ENCODE data around the gene FBP1. TPM values are rescaled to one million over a fixed set of nuclear protein-coding genes. Genes with fewer than 3 reads are reported as not detected.

Gene FBP1
- total RNA-seq (not detected in 2 replicates), polyA plus RNA-seq (not detected in 2 replicates), polyA minus RNA-seq (ENCODE audit: low replicate concordance) (not detected in 2 replicates)
- not detected in 2 replicates for polyA plus RNA-seq (2012)

- no peak within 1 kb of the TSS for H3K9ac ChIP-seq (ENCODE audit: insufficient read depth, low read length)
- peak; percentile 6 to 15 for DNase-seq (ENCODE audit: low read depth in 2 of 2)
Observed at GRCh38 chr9:94639061-94639998, at the start of gene FBP1. Gene FBP1, minus strand, starts transcription at chr9:94639518. Its CDS starts 208 bp downstream, at chr9:94639310.

DNA sequence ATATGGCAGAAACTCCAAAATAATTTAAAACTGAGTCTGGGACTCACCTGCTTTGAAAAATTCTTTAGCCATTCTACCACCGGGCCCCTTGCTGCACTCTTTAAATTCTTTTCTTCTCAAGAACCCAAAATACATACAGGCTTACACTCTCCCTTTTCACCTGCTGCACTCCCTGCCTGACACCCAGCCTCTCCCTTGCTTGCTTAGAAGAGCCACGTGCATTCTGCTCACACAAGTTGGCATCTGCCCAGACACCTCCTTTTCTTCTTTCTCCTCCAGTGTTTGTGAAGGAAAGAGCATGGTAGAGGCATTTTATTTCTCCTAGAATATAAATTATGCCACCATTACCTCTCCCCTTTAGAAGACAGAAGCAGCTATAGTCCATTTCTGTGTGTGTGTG, 48.1 kb upstream of the FBP1 start:
- Histone ChIP-seq H3K4me2 (ENCODE audit: extremely low read depth, insufficient read depth, low read length) (no peak overlapping the region), H2AFZ (ENCODE audit: low read length) (no peak overlapping the region), H3K79me2 (ENCODE audit: control insufficient read depth, insufficient read depth, low read length) (no peaks in the 10 kb centered on the region), H3K27me3 (ENCODE audit: control insufficient read depth, insufficient read depth, low read length) (peaks cover 2% of the 10 kb centered on the region), H3K27ac (ENCODE audit: insufficient read depth, low read length) (no peak overlapping the region), H4K20me1 (ENCODE audit: control insufficient read depth, extremely low read depth, insufficient read depth, low read length) (no peaks in the 10 kb centered on the region), H3K9me3 (ENCODE audit: control insufficient read depth, insufficient read depth, low read depth, low read length) (no peaks in the 10 kb centered on the region), H3K36me3 (ENCODE audit: control insufficient read depth, insufficient read depth, low read length) (no peaks in the 10 kb centered on the region), H3K4me3 (replicated peaks in 1 of 4; ENCODE audit: control extremely low read depth in 1 of 4, insufficient read depth in 1 of 4, low read depth in 3 of 4, low read length in 4 of 4) (no peak overlapping the region), H3K9ac (ENCODE audit: insufficient read depth, low read length) (no peak overlapping the region), H3K4me1 (ENCODE audit: control insufficient read depth, extremely low read depth, insufficient read depth, low read length) (no peaks in the 10 kb centered on the region)
- DNase-seq (ENCODE audit: low read depth in 2 of 2): no peak
- TF ChIP-seq, protein P1, sequence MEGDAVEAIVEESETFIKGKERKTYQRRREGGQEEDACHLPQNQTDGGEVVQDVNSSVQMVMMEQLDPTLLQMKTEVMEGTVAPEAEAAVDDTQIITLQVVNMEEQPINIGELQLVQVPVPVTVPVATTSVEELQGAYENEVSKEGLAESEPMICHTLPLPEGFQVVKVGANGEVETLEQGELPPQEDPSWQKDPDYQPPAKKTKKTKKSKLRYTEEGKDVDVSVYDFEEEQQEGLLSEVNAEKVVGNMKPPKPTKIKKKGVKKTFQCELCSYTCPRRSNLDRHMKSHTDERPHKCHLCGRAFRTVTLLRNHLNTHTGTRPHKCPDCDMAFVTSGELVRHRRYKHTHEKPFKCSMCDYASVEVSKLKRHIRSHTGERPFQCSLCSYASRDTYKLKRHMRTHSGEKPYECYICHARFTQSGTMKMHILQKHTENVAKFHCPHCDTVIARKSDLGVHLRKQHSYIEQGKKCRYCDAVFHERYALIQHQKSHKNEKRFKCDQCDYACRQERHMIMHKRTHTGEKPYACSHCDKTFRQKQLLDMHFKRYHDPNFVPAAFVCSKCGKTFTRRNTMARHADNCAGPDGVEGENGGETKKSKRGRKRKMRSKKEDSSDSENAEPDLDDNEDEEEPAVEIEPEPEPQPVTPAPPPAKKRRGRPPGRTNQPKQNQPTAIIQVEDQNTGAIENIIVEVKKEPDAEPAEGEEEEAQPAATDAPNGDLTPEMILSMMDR (conservative IDR thresholded peaks at IDR 0.05 in 1 of 2, IDR thresholded peaks at IDR 0.05 in 1 of 2; ENCODE audit: low read depth in 1 of 2, low read length in 2 of 2): no peak
- TF ChIP-seq EZH2 (IDR thresholded peaks at IDR 0.05; ENCODE audit: low read length, missing control alignments): no peak

More at GRCh38 chr9:94639061-94639998, at the start of gene FBP1:
- Histone ChIP-seq H4K20me1 (ENCODE audit: control insufficient read depth, extremely low read depth, insufficient read depth, low read length) (no peaks in the 10 kb centered on the region), H3K27me3 (ENCODE audit: control insufficient read depth, insufficient read depth, low read length) (peaks cover 15% of the 10 kb centered on the region), H3K27ac (ENCODE audit: insufficient read depth, low read length) (no peak within 1 kb of the TSS), H3K4me1 (ENCODE audit: control insufficient read depth, extremely low read depth, insufficient read depth, low read length) (no peaks in the 10 kb centered on the region), H3K36me3 (ENCODE audit: control insufficient read depth, insufficient read depth, low read length) (no peaks in the 10 kb centered on the region), H2AFZ (ENCODE audit: low read length) (no peak within 1 kb of the TSS), H3K4me3 (replicated peaks in 1 of 4; ENCODE audit: control extremely low read depth in 1 of 4, insufficient read depth in 1 of 4, low read depth in 3 of 4, low read length in 4 of 4) (peak within 1 kb of the TSS; percentile 10 to 48 (median 27)), H3K4me2 (ENCODE audit: extremely low read depth, insufficient read depth, low read length) (peak within 1 kb of the TSS; percentile 44), H3K9me3 (ENCODE audit: control insufficient read depth, insufficient read depth, low read depth, low read length) (no peaks in the 10 kb centered on the region), H3K79me2 (ENCODE audit: control insufficient read depth, insufficient read depth, low read length) (no peaks in the 10 kb centered on the region)
- peak; percentile 60 for TF ChIP-seq EZH2 (IDR thresholded peaks at IDR 0.05; ENCODE audit: low read length, missing control alignments)
- TF ChIP-seq, protein P1 (conservative IDR thresholded peaks at IDR 0.05 in 1 of 2, IDR thresholded peaks at IDR 0.05 in 1 of 2; ENCODE audit: low read depth in 1 of 2, low read length in 2 of 2): no peak

- H3K79me2 ChIP-seq (ENCODE audit: control insufficient read depth, insufficient read depth, low read length): no peaks in the 10 kb centered on the region
- H3K9ac ChIP-seq (ENCODE audit: insufficient read depth, low read length): no peak overlapping the region
- peaks cover 2% of the 10 kb centered on the region for H3K27me3 ChIP-seq (ENCODE audit: control insufficient read depth, insufficient read depth, low read length)
- no peak overlapping the region for H3K4me2 ChIP-seq (ENCODE audit: extremely low read depth, insufficient read depth, low read length)
- H3K4me1 ChIP-seq (ENCODE audit: control insufficient read depth, extremely low read depth, insufficient read depth, low read length): no peaks in the 10 kb centered on the region
- no peak overlapping the region for H2AFZ ChIP-seq (ENCODE audit: low read length)
- H3K9me3 ChIP-seq (ENCODE audit: control insufficient read depth, insufficient read depth, low read depth, low read length): no peaks in the 10 kb centered on the region
- TF ChIP-seq, protein P1 (conservative IDR thresholded peaks at IDR 0.05 in 1 of 2, IDR thresholded peaks at IDR 0.05 in 1 of 2; ENCODE audit: low read depth in 1 of 2, low read length in 2 of 2): no peak
- no peak for TF ChIP-seq EZH2 (IDR thresholded peaks at IDR 0.05; ENCODE audit: low read length, missing control alignments)
- no peaks in the 10 kb centered on the region for H3K36me3 ChIP-seq (ENCODE audit: control insufficient read depth, insufficient read depth, low read length)
- H3K27ac ChIP-seq (ENCODE audit: insufficient read depth, low read length): no peak overlapping the region
- no peak for DNase-seq (ENCODE audit: low read depth in 2 of 2)
- no peak overlapping the region for H3K4me3 ChIP-seq (replicated peaks in 1 of 4; ENCODE audit: control extremely low read depth in 1 of 4, insufficient read depth in 1 of 4, low read depth in 3 of 4, low read length in 4 of 4)
- H4K20me1 ChIP-seq (ENCODE audit: control insufficient read depth, extremely low read depth, insufficient read depth, low read length): no peaks in the 10 kb centered on the region
Observed at GRCh38 chr9:94685359-94685758, 46.0 kb upstream of the FBP1 start.
